Ectodermal cell (in vitro differentiated cells): Measurements from ENCODE around the gene ROR2.

Experiments
- H3K27ac ChIP-seq: 2 replicates; pipeline ENCODE4 v1.7.0; 2013; ENCODE audit warnings: mild to moderate bottlenecking, low read depth, low read length; ENCODE audit not compliant: insufficient read depth, poor library complexity, severe bottlenecking
- H3K27me3 ChIP-seq: 2 replicates; pipeline ENCODE4 v1.7.0; 2013; ENCODE audit warnings: mild to moderate bottlenecking, low read length; ENCODE audit not compliant: insufficient read depth, control insufficient read depth, poor library complexity, severe bottlenecking
- H3K36me3 ChIP-seq: one replicate; pipeline ENCODE4 v1.7.0; 2013; ENCODE audit warnings: low read length; ENCODE audit not compliant: control insufficient read depth, insufficient read depth
- H3K4me1 ChIP-seq: one replicate; pipeline ENCODE4 v1.7.0; 2013; ENCODE audit warnings: low read length; ENCODE audit not compliant: control insufficient read depth, insufficient read depth
- H3K4me3 ChIP-seq: 2 replicates; pipeline ENCODE4 v1.7.0; 2013; ENCODE audit warnings: low read depth, low read length, control low read depth; ENCODE audit not compliant: insufficient read depth
- H3K9me3 ChIP-seq: 2 replicates; pipeline ENCODE4 v1.7.0; 2013; ENCODE audit warnings: mild to moderate bottlenecking, low read length, moderate library complexity; ENCODE audit not compliant: control insufficient read depth
- WGBS, 2 experiments: methylation state at CpG; one replicate each; pipeline ENCODE4 v1.1.7; 2013; ENCODE audit warnings: missing lambda C conversion rate in 2 of 2; 5-methylcytosine and 5-hydroxymethylcytosine counted together

The ROR2 gene

DNA sequence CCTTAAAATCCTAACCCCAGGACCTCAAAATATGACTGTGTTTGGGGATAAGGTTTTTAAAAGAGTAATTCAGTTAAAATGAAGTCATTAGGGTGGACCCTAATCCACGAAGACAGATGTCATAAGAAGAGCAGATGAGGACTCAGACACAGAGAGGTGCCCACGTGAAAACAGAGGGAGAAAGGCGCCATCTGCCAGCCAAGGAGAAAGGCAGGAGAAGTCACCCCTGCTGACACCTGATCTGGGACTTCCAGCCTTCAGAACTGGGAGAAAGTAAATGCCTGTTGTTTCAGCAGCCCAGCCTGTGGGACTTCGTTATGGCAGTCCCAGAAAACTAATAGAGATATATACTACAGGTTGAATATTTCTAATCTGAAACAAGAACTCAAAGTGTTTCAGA is 67.4 kb downstream of the ROR2 start:
- Histone ChIP-seq H3K4me3 (no peak overlapping the region), H3K27ac (no peak overlapping the region), H3K27me3 (no peaks in the 10 kb centered on the region), H3K36me3 (no peaks in the 10 kb centered on the region), H3K4me1 (peaks cover 34% of the 10 kb centered on the region), H3K9me3 (no peaks in the 10 kb centered on the region)
- whole genome bisulfite sequencing, 2 experiments, result 92 to 95% methylated on average over 3 to 4 of the region's 4 CpGs

DNA sequence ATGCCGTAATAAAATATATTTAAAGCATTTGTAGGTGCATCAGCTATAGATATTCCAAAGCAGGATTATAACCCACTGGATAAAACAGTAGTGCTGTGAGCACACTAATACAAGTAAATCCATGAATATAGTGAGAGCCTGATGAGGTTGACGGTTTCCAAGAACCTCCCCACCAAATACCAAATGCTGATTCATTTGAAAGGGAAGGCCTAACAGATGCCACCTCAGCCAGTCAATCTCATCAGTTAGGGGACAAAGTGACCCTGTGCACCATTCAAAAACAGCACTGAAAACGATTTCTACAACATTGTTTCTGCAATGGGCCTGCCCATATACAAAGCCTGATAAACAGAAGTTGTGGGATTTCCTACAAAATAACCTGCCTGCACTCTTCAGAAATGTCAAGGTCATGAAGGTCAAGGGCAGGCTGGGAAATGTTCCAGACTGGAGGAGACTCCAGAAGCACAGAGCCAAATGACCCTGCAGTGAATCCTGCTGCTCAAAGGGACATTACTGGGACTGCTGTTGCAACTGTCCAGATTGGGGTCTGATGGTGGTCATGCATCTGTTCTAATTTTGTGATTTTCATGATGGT is 69.6 kb downstream of the ROR2 start:
- Histone ChIP-seq H3K27me3 (no peaks in the 10 kb centered on the region), H3K4me3 (no peak overlapping the region), H3K4me1 (peaks cover 16% of the 10 kb centered on the region), H3K27ac (no peak overlapping the region), H3K36me3 (no peaks in the 10 kb centered on the region), H3K9me3 (no peaks in the 10 kb centered on the region)
- WGBS, 2 experiments, result 93 to 95% methylated on average over 2 to 3 of the region's 3 CpGs

DNA sequence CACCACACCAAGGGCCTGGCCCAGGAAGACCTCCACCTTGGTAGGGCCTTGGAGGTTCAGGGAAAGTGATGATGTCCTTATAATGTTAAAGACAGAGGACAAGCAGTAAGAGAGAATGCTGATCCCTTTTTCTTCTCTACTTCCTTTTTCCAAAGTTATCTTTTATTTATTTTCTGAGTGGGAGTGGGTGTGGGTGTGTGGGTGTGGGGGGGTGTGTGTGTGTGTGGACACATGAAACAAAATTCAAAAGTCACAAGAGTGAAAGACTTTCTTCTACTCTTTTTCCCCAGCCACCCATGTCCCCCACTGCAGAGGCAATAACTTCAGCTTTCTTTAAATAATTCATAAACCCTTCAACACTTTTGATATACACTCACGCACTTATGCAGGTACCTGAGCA is 70.8 kb downstream of the ROR2 start:
- H3K4me3 ChIP-seq, result no peak overlapping the region
- no peak overlapping the region for H3K27ac ChIP-seq
- WGBS, 2 experiments, result 95 to 97% methylated on average over 1 of the region's 1 CpG
- H3K27me3 ChIP-seq, result no peaks in the 10 kb centered on the region
- peaks cover 4% of the 10 kb centered on the region for H3K4me1 ChIP-seq
- H3K36me3 ChIP-seq, result no peaks in the 10 kb centered on the region
- no peaks in the 10 kb centered on the region for H3K9me3 ChIP-seq

DNA sequence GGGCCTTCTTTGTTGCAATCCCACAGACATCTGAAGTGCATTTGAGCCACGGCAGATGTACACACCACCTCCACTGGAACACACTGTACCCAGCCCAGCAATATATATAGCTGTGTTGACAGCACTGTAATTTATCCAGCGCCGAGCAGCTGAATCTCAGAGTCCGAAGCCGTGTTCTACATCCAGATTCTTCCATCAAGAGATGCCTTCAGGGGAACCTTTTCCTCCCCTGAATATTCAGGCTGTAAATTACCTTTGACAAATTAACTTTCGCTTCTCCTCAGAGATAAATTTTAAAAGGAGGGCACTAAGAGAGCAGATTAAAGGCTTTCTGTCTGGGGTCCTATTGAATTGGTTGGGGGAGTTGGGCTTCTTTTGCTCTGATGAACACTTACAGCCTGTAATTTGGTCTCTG is 76.4 kb downstream of the ROR2 start:
- 94 to 96% methylated on average over 6 of the region's 6 CpGs for WGBS, 2 experiments
- H3K9me3 ChIP-seq, result no peaks in the 10 kb centered on the region
- H3K27me3 ChIP-seq, result no peaks in the 10 kb centered on the region
- peaks cover 3% of the 10 kb centered on the region for H3K4me1 ChIP-seq
- no peak overlapping the region for H3K27ac ChIP-seq
- H3K36me3 ChIP-seq, result no peaks in the 10 kb centered on the region
- no peak overlapping the region for H3K4me3 ChIP-seq

DNA sequence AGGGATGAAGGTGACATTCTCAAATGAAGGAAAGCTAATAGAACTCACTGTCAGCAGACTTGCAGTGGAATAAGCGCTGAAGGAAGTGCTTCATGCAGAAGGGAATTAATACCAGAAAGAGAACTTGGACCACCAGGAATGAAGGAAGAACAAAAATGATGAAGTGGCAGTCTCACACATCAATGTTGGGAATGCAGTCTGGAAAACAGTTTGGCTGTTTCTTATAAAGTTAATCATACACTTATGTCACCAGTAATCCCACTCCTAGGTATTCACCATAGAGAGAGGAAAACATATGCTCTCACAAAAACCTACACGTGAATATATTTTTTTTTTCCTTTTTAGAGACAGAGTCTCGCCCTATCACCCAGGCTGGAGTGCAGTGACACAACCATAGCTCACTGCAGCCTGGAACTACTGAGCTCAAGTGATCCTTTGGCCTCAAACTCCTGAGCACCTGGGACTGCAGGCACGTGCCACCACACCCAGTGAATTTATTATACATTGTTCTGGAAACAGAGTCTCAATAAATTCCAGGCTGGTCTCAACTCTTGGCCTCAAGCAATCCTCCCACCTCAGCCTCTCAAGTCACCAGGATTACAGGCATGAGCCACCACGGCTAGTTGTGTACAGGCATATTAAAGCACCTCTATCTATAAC is 81.2 kb downstream of the ROR2 start:
- Histone ChIP-seq H3K36me3 (no peaks in the 10 kb centered on the region), H3K4me3 (no peak overlapping the region)
- WGBS, 2 experiments, result 89 to 94% methylated on average over 5 of the region's 5 CpGs

DNA sequence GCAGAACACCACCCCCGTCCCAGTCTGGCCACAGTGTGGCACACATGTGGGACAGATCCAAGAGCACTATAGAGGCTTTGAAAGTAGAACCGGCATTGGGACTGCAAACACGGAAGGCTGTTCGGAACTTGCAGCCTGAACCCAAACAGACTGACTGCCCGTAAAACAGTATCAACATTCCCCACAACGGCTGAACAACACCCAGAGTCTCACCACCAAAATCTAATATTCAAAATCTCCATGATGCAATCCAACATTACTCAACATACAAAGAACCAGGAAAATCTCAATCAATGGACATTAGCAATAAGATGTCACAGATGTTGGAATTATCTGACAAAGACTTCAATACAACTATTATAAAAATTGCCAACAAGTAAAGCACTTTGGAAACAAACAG is 82.3 kb downstream of the ROR2 start:
- Histone ChIP-seq H3K27ac (no peak overlapping the region), H3K27me3 (no peaks in the 10 kb centered on the region), H3K4me1 (peaks cover 20% of the 10 kb centered on the region), H3K4me3 (no peak overlapping the region), H3K36me3 (no peaks in the 10 kb centered on the region), H3K9me3 (no peaks in the 10 kb centered on the region)
- WGBS, 2 experiments, result 90 to 95% methylated on average over 6 of the region's 6 CpGs

More for the DNA sequence above, 81.2 kb downstream of the ROR2 start:
- no peak overlapping the region for H3K27ac ChIP-seq
- peaks cover 22% of the 10 kb centered on the region for H3K4me1 ChIP-seq
- H3K9me3 ChIP-seq, result no peaks in the 10 kb centered on the region
- no peaks in the 10 kb centered on the region for H3K27me3 ChIP-seq

DNA sequence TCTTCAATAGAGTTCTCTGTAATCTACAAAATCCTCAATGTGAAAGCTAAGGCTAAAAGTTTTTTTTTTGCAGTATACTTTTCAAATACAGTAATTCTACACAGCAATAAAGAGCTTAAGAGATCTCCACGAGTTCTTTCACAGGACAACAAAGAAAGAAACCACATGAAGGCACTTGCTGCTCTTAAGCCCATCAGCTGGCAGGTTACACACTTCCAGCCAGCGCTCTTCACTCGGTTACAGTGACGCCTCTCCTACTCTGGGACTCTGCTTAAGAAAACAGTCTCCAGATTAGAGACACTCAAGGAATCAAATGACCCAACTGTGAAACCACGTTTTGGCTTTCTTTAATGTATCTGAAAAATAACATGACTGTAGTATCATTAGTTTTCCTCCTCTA is 85.0 kb downstream of the ROR2 start:
- Histone ChIP-seq H3K27me3 (no peaks in the 10 kb centered on the region), H3K4me1 (peaks cover 20% of the 10 kb centered on the region), H3K4me3 (no peak overlapping the region), H3K36me3 (peaks cover 6% of the 10 kb centered on the region), H3K27ac (peak overlapping the region; percentile 46), H3K9me3 (no peaks in the 10 kb centered on the region)
- WGBS, 2 experiments, result 28 to 39% methylated on average over 4 to 5 of the region's 5 CpGs

DNA sequence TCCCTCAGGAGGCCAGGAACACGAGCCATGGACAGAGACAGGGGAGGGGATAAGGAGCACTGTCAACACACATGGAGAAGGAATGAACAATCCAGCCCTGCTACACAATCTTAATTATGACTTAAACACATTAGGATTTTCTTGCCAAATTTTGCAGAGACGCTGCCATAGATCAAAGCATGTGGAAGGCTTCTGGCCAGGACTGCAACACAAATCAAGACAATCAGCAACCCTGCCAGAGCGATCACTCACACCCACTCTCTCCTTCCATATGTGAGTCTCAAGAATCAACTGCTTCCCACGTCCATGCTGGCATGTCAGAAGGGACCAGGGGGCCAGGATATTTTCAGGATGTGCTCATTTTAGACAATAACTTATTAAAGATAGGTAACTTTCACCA is 85.6 kb downstream of the ROR2 start:
- Histone ChIP-seq H3K36me3 (peaks cover 6% of the 10 kb centered on the region), H3K4me3 (no peak overlapping the region), H3K9me3 (no peaks in the 10 kb centered on the region), H3K4me1 (peaks cover 20% of the 10 kb centered on the region), H3K27me3 (no peaks in the 10 kb centered on the region), H3K27ac (no peak overlapping the region)
- 82 to 85% methylated on average over 4 of the region's 4 CpGs for WGBS, 2 experiments

DNA sequence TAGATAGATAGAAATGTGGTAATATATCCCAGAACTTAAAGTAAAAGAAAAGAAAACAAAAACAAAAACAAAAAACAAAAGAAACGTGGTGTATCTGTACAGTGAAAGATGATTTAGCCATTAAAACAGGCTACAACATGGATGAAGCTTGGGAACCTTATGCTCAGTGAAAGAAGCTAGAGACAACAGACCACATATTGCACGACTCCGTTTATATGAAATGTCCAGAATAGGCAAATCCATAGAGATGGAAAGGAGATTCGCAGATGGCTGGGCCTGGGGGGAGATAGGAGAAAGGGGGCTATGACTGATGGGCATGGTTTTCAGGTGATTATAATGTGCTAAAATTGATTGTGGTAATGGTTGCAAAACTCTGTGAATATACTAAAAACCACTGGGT is 86.6 kb downstream of the ROR2 start:
- 92 to 97% methylated on average over 4 of the region's 4 CpGs for WGBS, 2 experiments
- H3K4me3 ChIP-seq, result no peak overlapping the region
- H3K27me3 ChIP-seq, result no peaks in the 10 kb centered on the region
- H3K36me3 ChIP-seq, result peaks cover 6% of the 10 kb centered on the region
- peaks cover 24% of the 10 kb centered on the region for H3K4me1 ChIP-seq
- no peak overlapping the region for H3K27ac ChIP-seq
- no peaks in the 10 kb centered on the region for H3K9me3 ChIP-seq

DNA sequence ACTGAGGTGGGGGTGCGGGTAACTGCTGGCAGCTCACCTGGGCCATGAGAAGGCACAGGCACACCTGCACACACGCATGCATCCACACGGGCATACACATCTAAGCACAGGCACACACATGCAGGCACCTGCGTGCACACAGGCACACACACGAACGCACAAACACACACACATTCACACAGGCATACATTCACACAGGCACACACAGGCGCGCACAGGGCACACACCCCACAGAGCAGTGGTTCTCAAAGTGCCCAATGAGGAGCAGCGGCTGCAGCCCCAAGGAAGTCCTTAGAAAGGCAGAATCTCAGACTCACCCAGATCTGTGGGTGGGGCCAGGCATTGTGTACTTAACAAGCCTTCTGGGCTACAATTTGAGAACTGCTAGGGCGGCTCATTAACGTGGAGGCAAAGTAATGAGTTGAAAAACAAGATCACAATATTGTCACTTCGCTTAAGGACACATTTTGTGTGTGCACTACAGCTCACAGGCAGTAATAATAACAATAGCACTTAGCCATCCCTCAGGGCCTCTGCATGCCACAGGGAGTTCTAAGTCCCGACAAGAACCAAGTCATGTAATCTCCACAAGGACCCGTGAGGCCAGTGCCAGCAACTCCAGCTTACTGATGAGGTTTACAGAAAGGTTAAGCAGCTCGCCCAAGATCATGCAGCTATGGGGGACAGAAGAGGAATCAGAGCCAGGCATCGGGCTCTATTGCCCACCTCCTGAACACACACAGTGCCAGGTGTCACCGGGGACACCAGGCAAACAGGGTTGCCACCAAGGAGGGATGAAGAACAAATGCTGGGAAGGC is 91.6 kb downstream of the ROR2 start:
- H3K27me3 ChIP-seq, result no peaks in the 10 kb centered on the region
- peaks cover 40% of the 10 kb centered on the region for H3K4me1 ChIP-seq
- no peaks in the 10 kb centered on the region for H3K9me3 ChIP-seq
- H3K36me3 ChIP-seq, result peaks cover 6% of the 10 kb centered on the region
- WGBS, 2 experiments, result 80% methylated on average over 17 of the region's 17 CpGs
- H3K27ac ChIP-seq, result peak overlapping the region; percentile 59
- no peak overlapping the region for H3K4me3 ChIP-seq
